KG1 (cell line): ENCODE measurements around the gene TM9SF1.

ENCODE experiments used
- DNase-seq: peaks from one replicate; lab custom pipeline; 2025; lab: John Stamatoyannopoulos, UW

Gene TM9SF1

DNA sequence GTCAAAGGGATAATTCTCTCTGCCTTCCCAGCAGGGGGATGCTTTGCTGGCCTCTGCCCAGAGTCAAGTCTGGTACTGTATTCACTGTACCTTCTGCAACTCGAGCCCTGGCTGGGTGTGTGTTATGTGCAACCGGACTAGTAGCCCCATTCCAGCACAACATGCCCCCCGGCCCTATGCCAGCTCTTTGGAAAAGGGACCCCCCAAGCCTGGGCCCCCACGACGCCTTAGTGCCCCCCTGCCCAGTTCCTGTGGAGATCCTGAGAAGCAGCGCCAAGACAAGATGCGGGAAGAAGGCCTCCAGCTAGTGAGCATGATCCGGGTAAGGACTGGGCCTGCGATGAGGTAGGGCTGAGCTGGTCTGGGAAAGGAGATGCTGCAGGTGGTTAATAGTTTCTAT is 44.7 kb downstream of the TM9SF1 start:
- DNase-seq = no peak

DNA sequence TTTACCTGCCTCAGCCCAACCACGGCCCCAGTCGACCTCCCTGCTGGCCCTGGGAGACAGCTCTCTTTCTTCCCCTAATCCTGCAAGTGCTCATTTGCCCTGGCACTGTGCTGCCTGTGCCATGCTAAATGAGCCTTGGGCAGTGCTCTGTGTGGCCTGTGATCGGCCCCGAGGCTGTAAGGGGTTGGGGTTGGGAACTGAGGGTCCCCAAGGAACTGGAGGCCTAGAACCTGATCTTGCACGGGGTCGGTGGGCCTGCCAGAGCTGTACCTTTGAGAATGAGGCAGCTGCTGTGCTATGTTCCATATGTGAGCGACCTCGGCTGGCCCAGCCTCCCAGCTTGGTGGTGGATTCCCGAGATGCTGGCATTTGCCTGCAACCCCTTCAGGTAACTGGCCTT is 45.2 kb downstream of the TM9SF1 start:
- DNase-seq = no peak

DNA sequence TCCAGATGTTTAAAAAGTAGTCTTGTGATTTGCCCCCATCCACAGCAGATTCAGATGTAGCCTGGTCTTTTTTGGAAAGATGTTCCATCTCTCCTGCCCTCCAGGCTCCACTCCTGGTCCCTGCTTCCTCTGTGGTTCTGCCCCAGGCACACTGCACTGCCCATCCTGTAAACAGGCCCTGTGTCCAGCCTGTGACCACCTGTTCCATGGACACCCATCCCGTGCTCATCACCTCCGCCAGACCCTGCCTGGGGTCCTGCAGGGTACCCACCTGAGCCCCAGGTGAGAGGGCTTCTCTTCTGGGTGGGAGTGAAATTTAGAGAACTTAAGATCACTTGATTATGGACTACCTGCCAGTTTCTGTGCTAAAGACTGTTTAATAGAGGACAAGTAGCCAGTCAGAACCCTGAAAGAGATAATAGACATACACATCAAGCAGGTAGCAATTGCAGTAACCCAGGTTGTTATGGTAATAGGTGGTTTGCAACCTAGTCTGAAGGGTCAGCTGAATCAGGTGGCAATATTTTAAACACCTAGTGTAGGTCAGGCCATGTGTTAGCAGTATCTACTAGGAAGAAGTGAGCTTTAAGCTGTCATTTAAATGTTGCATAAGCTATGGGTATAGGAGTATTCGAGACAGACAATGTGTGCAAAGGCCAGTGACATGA is 45.8 kb downstream of the TM9SF1 start:
- DNase-seq = no peak

DNA sequence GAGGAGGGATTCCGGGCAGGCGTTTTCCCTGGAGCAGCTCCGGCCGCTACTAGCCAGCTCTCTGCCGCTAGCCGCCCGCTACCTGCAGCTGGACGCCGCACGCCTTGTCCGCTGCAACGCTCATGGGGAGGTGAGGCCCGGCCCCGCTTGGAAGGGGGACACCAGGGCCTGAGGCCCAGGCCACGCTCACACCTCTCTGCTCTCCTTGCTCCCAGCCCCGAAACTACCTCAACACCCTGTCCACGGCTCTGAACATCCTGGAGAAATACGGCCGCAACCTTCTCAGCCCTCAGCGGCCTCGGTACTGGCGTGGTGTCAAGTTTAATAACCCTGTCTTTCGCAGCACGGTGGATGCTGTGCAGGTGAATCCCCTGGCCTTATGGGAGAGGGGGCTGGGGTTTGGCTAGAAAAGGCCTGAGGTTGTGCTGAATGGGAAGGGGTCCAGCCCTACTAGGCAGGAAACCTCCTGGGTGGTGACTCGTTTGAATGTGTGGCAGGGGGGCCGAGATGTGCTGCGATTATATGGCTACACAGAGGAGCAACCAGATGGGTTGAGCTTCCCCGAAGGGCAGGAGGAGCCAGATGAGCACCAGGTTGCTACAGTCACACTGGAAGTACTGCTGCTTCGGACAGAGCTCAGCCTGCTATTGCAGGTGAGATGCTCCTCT is 47.3 kb downstream of the TM9SF1 start:
- no peak for DNase-seq

DNA sequence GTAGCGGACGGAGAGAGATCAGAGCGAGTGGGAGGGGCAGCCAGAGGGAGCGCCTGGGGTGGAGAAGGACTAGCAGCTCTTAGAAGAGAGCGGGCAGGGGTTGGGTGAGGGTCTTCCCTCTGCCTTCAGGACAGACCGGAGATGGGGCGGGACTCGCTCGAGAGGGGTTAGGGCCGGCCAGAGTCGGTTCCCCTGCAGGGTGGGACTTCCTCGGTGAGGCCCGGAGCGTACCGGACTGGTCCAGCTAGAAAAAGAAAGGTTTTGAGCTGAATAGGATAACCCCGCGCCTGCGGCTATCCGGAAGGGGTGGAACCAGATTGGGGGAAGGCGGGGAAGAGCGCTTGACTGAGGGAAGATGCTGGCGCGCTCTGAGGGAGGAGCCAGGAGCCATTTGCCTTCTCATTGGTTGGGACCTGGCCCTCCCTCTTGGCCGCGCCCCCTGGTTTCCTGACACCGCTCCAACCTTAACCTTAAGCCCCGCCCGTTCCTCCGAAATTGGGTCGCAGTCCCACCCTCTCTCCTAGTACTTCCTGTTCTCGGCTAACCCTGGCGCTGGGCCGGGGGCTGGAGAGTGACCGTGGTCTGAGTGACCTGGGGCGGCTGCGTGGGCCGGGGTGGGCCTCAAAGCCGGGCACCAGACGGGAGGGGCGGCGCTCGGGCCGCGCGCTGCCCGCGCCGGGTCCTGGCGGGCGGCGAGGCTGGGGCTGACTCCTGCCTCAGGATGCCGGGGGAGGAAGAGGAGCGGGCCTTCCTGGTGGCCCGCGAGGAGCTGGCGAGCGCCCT is 48.1 kb downstream of the TM9SF1 start, which contains the start of gene RNF31:
RNF31 (plus strand) TSS at position 521 of the 783 bp plus-strand sequence; CDS start at position 722, 201 bp downstream.
- DNase-seq = peak; percentile 89

DNA sequence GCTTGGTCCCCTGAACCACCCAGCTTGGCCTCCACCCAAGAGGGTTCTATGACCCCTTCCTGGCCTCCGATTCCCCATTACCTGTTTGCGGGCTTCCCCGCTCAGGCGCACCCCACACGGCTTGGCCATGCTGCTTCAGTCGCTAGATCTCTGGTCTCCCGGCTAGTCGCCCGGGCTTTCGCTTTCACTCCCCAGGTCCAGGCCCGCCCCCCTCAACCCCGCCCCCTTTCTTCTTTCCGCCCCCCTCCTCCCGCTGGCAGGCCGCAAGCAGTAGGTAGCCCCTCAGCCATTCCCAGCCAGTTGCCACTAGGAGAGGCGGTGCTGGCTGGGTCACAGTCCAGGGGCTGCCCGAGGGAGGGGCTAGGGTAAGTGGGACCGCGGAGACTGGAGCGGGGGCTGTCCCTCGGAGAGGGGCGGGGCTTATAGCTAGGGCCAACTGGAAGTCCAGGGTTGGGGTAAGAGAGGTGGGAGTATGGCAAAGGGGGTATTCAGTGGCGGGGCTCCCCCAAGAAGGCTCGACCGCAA is 48.7 kb downstream of the TM9SF1 start, which contains the start of gene PSME2:
PSME2 (minus strand) TSS at position 158 of the 525 bp plus-strand sequence; CDS start at position 129, 29 bp downstream.
- peak; percentile 79 for DNase-seq

DNA sequence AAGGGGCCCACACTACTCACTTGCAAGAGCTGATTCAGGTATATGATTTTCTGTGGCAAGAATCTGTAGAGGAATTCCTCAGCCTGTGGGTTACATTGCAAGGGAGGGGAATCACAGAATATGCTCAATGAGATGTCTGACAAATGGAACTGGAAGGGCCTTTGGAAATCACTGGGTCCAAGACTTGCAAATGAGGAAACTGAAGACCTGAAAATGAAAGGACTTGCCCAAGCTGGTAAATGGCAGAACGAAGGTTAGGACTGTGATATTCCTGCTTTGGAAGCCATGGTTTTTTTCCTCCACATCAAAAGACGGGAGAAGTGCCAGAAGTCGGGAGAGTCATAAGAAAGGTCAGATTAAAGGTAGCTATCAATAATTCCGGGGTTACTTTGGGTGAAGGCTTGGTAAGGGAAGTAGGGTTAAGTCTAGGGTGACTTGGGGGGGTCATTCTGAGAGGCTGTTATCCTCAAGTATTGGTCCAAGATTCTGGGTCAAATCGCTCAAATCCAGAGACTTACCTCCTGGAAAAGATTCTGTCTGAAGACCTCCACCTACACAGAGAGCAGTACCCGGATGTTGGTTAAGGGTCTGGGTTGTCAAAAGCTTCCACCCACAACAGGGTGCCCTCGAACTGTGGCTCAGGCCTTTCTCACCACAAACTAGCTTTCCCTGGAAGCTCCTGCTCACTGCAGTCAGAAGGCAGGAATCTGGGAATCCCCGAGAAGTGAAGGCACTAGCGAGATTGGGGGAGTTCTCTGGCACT is 49.4 kb downstream of the TM9SF1 start:
- DNase-seq = no peak

DNA sequence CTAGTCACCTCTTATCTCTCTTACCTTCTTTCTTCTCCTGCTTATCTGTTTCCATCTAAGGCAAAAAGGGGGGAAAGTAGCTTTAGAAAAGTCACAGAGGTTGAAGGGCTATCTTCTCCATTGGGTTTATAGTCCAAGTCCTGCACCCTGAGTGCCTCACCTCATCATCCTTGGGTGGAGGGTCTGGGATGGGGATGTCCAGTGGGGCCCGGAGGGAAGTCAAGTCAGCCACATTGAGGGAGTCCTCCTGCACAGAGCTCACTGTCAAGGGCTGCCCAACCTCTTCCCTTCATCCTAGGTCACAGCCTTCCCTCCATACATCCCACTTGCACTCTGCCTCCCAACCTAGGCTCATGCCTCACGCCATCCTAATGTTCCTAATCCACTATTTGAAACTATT is 50.0 kb downstream of the TM9SF1 start:
- DNase-seq = no peak

DNA sequence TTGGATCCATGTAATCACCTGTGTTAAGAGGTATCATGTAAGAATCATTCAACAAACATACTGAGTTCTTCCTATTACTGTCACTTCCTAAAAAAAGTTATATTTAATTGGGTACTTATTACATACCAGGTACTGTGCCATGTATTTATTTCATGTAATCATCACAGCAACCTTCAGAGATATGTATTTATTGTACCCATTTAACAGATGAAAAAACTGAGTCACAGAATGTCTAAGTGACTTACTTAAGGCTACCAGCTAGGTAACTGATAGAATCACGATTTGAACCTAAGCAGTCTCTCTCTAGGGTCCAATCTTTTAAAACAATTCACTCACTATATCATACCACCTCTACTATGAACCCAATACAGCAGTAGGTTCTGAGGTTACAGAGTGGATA is 50.8 kb downstream of the TM9SF1 start:
- no peak for DNase-seq

DNA sequence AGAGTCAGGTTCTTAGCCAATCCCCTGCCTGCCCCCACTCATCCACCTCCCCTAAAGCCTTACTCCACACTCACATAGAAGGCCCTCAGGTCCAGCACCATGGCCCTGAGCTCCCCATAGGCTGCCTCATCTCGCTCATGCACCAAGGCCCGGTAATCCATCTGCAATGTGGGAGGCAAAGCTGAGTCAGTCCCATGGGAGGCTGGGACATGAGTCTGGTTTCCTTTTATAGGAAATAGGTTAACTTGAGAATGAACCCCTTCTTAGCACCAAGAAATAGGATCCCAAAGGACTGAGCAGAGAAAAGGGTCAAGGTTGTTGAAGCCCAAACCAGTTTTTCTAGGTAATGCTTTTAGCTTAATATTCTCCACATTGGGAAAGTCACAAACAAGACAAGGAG is 51.7 kb downstream of the TM9SF1 start:
- DNase-seq = no peak

DNA sequence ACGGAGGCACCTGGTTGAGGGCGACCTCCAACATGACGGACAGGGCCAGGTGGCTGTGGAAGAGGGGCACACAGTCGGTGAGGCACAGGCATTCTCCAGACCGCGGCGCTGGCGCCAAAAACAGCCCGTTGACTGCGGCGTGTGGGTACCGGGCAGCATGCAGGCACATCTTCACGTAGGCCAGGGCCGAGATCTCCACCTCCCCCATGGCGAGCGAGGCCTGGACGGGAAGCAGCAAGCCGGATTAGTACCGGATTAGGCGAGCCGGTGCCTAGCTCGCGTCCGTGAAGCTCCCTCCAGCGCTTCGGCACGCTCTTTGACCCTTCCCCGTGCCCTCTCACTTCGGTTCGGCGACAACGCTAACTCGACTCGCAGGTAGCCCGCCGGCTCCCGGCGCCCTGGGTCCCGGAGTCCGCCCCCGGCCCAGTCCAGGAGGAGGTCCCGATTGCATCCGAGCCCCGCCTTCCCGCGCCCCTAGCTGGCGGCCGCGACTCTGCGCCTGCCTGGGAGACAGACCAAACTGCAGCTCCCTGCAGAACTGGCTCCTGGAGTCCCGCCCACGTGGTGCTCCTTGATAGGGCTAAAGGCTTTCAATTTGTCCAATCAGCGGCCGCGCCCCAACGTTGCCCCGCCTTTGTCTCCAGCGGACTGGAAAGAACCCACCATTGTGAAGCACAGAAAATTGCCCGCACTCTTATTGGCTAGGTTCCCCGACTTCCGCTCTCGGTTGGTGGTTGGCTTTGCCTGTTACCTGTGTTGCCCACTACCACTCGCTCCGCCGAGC is 54.0 kb downstream of the TM9SF1 start, which contains the start of gene EMC9:
EMC9 (minus strand) TSS at position 495 of the 784 bp plus-strand sequence; CDS start at position 208, 287 bp downstream.
- DNase-seq = peak; percentile 99

DNA sequence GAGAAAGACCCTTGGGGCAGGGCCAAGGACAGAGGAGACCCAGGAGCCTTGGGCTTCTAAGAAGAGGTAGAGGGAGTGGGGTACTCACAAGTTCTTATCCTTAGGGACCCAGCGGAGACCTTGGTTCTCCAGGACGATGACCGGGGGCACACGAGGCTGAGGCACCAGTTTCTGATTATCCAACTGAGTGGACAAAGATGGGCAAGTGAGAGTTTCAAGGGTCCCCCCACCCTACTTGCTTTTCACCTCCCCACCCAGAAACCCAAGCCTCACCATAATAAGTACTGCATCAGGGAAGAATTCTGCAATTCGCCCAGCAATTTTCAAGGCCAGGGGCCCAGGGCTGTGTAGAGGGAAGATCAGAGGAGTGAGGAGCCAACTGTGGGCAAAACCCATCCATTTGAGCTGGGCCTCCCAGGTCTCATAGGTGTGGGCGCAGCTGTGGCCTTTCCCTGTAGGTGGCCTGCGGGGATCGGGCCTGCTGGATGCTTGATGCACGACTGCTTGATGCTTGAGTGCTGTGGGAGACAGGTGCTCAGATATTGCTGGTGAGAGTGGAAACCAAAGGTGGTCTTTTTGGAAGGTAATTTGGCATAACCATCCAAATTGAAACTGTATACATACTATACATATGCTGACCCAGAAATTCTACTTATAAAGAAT is 55.8 kb downstream of the TM9SF1 start:
- no peak for DNase-seq
